ENCODE results near the gene LGALS14.
"Not testable (repeated sequence)": the region's sequence is repeated elsewhere in the genome, so short reads cannot be mapped to it uniquely, and the experiment has no call there.

Gene LGALS14

DNA sequence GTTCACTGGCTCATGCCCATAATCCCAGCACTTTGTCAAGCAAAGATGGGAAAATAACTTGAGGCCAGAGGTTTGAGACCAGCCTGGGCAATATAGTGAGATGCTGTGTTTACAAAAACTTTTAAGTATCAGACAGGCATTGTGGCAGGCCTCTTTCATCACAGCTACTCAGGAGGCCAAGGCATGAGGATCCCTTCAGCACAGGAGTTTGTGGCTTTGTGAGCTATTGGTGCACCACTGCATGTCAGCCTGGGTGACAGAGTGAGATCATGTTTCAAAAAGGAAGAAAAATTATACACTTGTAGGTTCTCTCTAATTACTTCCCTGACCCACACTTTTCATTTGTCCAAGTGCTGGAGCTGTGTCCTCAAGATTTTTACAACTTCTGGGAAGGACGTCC lies 11.5 kb upstream of the LGALS14 start:
- no peak for DNase-seq (ENCODE audit: low read depth in 1 of 2, low spot score in 1 of 2)

DNA sequence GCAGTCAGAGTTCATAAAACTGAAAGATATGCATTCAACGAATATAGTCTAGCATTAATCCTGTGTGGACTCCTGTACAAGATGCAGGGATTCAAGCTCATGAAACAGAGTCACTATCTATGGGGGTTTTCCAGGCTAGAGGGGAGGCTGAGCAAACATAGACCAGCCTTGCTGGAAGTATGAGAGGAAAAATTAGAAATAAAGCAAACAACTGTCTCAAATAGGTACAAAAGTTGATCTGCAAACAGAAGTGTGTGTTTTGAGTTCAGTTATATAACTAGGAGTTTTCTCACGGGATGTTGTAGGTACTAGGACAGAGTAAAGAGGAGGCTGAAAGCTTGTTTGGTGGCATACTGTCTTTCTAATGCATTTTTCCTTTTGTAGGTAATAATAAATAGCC lies 8.5 kb upstream of the LGALS14 start:
- DNase-seq (ENCODE audit: low read depth in 1 of 2, low spot score in 1 of 2) = no peak

GRCh38 chr19:39696387-39696786 lies 7.9 kb upstream of the LGALS14 start:
- DNase-seq (ENCODE audit: low read depth in 1 of 2, low spot score in 1 of 2) = no peak

DNA sequence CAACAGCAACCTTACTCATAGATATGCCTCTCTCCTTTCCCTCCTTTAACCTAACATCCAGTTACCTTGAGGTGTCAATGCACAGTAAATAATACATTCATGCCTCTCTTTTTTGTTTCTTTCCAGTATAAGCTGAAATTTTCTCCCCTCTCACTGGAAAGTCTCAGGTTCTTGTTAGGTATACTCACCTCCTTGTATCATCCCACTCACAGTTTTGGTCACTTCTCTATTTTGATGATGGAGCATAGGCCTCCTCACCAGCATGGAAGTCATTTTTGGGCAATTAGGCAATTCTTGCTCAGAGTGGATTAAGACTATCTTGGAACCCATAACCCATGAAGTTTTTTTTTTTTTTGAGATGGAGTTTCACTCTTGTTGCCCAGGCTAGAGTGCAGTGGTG lies 5.7 kb upstream of the LGALS14 start:
- DNase-seq (ENCODE audit: low read depth in 1 of 2, low spot score in 1 of 2) = no peak

GRCh38 chr19:39701291-39701690 lies 3.0 kb upstream of the LGALS14 start:
- DNase-seq (ENCODE audit: low read depth in 1 of 2, low spot score in 1 of 2) = no peak

DNA sequence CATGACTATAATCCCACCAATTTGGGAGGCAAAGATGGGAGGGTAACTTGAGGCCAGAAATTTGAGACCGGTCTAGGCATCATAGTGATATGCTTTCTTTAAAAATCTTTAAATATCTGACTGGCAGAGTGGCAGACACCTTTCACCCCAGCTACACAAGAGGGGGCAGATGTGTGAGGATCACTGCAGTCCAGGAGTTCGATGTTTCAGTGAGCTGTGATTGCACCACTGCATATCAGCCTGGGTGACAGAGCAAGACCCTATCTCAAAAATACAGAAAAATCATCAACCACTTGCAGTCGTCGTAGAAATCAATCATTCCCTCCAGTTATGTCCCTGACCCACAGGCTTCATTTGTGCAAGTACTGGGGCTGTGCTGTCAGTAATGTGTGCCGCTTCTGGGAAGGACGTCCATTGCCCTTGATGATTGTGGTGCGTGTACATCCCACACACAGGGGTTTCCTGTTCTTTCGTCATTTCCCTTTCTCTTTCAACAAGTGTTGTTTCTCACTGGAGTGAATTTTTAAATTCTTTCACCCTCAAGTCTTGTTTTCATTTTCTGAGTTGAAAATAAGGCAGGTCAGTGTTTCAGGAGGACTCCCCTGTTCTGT lies 1.4 kb downstream of the LGALS14 start:
- DNase-seq (ENCODE audit: low read depth in 1 of 2, low spot score in 1 of 2) = no peak

DNA sequence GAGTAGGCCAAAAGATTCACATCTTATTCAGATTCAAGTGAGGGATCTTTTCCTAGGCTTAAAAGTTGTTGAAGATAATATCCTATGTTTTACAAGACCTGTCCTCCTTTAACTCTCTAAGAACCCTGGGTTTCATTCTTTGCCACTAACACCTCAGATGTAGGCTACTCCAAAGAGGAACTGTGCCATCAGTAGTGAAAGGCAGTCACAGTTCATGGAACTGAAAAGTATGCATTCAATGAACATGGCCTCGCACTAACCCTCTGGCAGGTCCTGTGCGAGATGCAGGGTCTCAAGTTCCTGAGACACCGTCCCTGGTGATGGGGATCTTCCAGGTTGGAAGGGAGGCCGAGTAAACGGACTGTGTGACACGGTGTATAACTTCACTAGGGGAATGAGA lies 4.3 kb downstream of the LGALS14 start:
- DNase-seq (ENCODE audit: low read depth in 1 of 2, low spot score in 1 of 2) = no peak

DNA sequence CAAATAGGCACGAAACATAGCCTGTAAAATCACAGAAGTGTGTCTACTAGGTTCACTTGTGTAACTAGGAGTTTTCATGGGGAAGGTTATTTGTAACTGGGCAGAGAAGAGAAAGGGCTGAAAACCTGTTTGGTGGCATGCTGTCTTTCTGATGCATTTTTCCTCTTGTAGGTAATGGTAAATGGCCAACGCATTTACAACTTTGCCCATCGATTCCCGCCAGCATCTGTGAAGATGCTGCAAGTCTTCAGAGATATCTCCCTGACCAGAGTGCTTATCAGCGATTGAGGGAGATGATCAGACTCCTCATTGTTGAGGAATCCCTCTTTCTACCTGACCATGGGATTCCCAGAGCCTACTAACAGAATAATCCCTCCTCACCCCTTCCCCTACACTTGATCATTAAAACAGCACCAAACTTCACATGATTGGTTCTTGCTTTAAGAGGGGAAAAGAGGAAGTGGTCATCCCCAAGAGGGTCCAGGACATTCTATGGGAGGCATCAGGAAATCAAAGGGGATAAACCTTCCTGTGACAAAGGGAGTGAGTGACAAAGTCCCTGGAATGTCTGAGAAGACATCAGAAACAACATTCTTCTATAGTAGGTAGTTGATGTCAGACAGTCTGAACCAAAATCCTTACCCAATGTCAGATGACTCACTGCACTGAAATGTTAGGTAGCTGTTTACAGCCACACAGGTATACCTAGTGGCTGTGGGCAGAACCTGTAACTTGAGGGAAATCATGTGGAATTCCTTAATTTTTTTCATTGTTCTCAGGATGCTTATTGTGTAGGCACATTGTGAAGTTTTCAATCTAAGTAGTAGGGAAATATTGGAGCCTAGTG lies 5.0 kb downstream of the LGALS14 start:
- DNase-seq (ENCODE audit: low read depth in 1 of 2, low spot score in 1 of 2) = no peak

DNA sequence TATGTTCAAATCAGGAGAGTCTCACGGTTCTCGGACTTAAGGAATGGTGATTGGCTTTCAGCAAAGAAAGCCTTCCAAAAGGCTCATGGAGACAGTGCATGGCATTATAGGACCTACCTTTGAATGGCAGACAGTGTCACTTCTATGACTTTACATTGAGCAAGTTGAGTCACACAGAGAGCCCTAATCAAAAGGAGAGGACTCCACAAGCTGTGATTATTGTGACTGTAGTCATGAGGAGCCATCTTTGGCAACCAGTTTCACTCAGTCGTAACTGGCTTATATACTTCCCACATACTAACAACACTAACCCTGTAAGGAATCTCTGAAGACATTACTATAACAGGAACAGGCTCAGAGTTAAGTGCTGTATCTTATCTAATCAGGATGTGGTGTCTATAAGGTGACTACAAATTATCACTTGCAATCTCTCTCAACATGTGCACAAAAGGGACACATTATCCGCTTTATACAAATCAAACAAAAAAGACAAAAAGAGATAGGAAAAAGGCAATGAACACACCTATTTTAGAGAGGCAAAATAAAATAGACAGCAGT lies 6.1 kb downstream of the LGALS14 start:
- no peak for DNase-seq (ENCODE audit: low read depth in 1 of 2, low spot score in 1 of 2)

DNA sequence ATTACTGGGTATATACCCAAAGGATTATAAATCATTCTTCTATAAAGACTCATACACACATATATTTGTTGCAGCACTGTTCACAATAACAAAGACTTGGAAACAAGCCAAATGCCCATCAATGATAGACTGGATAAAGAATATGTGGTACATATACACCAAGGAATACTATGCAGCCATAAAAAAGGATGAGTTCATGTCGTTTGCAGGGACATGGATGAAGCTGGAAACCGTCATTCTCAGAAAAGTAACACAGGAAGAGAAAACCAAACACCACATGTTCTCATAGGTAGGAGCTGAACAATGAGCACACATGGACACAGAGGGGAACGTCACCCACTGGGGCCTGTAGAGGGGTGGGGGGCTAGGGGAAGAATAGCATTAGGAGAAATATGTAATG lies 15.9 kb downstream of the LGALS14 start:
- not testable (repeated sequence) for DNase-seq (ENCODE audit: low read depth in 1 of 2, low spot score in 1 of 2)

DNA sequence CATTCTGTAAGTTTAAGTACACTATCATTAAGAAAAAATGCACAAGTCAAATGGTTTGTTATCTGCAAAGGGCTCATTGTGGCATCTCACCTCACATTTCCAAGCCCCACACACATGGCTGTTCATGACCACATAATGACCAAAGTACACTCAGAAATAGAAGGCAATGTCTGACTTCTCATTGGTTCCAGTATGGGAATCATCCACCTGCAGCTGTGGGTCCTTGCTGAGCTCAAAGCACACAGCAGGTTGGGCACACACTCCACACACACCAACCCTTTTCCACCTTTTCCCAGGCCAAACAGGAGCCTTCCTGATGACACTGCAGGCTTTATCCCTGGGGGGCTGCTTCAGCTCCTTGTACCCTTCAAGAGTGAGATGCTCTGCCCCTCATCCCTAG lies 21.7 kb downstream of the LGALS14 start:
- DNase-seq (ENCODE audit: low read depth in 1 of 2, low spot score in 1 of 2) = no peak

GRCh38 chr19:39727070-39727800 lies 23.0 kb downstream of the LGALS14 start:
- DNase-seq (ENCODE audit: low read depth in 1 of 2, low spot score in 1 of 2) = no peak

DNA sequence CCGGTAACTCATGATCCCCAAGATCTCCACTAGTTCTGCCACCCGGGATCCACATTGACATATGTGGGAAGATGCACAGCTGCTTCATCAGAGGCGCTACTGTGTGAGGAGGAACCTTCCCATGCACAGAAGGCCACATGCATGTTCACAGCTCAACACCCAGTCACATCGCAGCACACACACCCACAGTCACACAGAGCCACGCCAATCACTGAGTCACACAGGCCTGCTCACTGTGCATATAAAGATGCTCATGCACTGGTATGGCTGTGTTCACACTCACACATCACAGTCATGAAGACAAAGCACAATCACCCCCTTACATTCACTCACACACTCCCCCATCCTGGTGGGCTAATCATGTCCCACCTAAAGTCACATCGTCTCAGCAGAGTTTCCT lies 23.8 kb downstream of the LGALS14 start:
- no peak for DNase-seq (ENCODE audit: low read depth in 1 of 2, low spot score in 1 of 2)

DNA sequence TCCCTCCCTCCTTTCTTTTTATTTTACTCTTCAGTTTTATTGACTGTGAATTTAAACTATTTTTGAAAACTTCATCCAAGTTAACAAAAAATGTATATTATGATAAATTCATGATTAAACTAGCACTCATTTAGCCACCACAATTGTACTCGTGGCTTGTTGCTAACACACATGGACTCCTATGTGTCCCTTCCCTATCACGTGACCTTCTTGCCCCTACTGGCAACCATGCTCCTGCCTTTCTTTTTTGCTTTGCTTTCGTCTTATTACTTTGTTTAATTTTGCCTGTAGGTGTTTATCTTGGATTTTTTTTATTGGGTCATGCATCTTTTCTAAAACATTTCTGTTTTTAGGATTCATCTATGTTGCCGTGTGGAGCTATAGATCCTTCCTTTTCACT lies 25.3 kb downstream of the LGALS14 start:
- no peak for DNase-seq (ENCODE audit: low read depth in 1 of 2, low spot score in 1 of 2)

DNA sequence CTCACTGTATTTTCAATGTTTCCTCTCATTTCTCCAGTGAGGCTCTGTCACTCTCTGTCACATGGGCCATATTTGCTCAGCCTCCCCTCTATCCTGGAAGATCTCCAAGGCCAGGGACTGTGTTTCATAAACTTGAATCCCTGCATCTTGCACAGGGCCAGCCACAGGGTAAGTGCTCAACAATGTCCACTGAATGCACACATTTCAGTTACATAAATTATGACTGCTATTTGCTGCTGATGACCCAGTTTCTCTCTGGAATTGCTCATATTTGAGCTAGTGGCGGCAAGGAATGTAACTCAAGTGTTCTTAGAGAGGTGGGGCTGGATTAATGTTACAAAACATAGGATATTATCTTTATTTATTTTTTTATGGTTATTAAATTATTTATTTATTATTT lies 27.4 kb downstream of the LGALS14 start:
- DNase-seq (ENCODE audit: low read depth in 1 of 2, low spot score in 1 of 2) = no peak

DNA sequence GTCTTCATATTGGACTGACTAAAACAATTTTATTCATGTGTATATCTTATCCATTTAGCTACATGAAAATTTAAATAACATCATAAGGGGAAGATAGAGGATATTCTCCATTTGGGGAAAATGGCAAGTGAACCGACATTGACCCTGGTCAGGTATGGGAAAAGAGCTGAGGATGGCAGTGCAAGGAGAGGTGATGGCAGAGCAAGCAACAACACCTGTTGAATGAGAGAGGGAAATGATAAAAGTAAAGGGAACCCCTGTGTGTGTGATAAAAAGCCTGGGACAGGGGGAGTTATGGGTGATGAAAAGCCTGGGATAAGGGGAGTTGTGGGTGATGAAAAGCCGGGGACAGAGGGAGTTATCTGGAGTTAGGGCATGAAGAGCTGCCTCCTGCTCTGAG lies 29.6 kb downstream of the LGALS14 start:
- DNase-seq (ENCODE audit: low read depth in 1 of 2, low spot score in 1 of 2) = no peak

- no peak for DNase-seq (ENCODE audit: low read depth in 1 of 2, low spot score in 1 of 2)
Measured at GRCh38 chr19:39735688-39736087, 31.4 kb downstream of the LGALS14 start.

- DNase-seq (ENCODE audit: low read depth in 1 of 2, low spot score in 1 of 2) = no peak
Measured at GRCh38 chr19:39736088-39736487, 31.8 kb downstream of the LGALS14 start.

- DNase-seq (ENCODE audit: low read depth in 1 of 2, low spot score in 1 of 2) = no peak
Measured at GRCh38 chr19:39737351-39737750, 33.1 kb downstream of the LGALS14 start.

GRCh38 chr19:39737891-39738290 lies 33.6 kb downstream of the LGALS14 start, which contains the start of gene CLC:
Gene CLC (minus strand): TSS chr19:39738029. CDS start chr19:39737952, 77 bp downstream.
- DNase-seq (ENCODE audit: low read depth in 1 of 2, low spot score in 1 of 2) = no peak

DNA sequence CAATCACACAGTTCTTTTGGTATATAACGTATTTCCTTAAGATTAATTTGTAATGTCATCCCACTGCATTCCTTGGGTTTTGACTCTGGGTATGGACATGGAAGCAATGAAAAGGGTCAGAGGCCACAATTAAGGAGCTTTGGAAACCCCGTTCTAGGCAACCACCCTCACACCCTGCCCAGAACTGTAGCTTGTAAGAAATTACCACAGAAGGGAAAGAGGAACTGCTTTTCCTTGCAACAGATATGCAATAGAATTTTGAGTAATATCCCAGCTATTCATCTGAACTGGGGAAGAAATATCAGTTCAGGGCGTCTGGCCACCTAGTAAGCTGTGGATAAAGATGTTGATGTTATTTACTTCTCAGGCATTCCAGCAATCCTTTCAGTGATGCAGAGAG lies 34.5 kb downstream of the LGALS14 start:
- no peak for DNase-seq (ENCODE audit: low read depth in 1 of 2, low spot score in 1 of 2)

DNA sequence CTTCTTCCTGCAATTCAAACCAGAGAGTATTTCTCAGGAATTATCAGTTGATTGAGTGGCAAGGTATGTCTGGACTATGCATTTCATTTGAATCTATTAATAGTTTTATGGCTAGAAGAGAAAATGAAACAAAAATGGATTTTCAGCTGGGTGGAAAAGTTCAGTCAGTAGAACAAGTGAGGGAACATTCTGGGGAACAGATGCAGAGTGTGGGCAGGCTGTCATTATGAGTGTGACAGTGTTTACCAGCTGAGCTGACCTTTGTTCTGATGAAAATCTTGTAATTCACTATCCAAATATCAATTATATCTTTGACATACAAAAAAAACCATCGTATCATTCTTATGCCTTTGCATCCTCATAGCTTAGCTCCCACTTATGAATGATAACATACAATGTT lies 36.1 kb downstream of the LGALS14 start:
- DNase-seq (ENCODE audit: low read depth in 1 of 2, low spot score in 1 of 2) = no peak

Data from activated T-helper 1 cell treated with anti-CD3 and anti-CD28 coated beads, Interleukin-2, amount 50 U/mL, for 16 hours (primary cell).